Prostate gland (tissue), 2 donors: ENCODE data around the gene NOTCH2. TPM values are rescaled to one million over a fixed set of nuclear protein-coding genes. Genes with fewer than 3 reads are reported as not detected.
A peak's percentile ranks its signal among the peaks of the same experiment; 100 is the strongest.

ENCODE experiments used
- DNase-seq: peaks from one replicate; pipeline ENCODE4 v3.0.0-alpha.2; 2019; ENCODE audit warnings: low spot score
- H3K27ac ChIP-seq, 2 donors: fragments of 200-600 bp; sonication (generic); 2 replicates each; pipeline ENCODE4 v1.5.1; 2017 to 2019
- H3K27me3 ChIP-seq: fragments of 200-600 bp; sonication (generic); replicated peaks from 2 replicates; pipeline ENCODE4 v1.5.1; 2019; ENCODE audit not compliant: insufficient read depth
- H3K36me3 ChIP-seq, 2 donors: fragments of 200-600 bp; sonication (generic); 1 replicate in 1 of 2; 2 replicates in 1 of 2; pipeline versions ENCODE4 v1.5.1 to v1.8.1; 2017 to 2019
- H3K4me1 ChIP-seq: fragments of 200-600 bp; sonication (generic); replicated peaks from 2 replicates; pipeline ENCODE4 v1.5.1; 2019
- H3K4me3 ChIP-seq, 2 donors: fragments of 200-600 bp; sonication (generic); 2 replicates each; pipeline ENCODE4 v1.5.1; 2017 to 2019
- H3K9me3 ChIP-seq: fragments of 200-600 bp; sonication (generic); 2 replicates; pipeline ENCODE4 v1.5.1; 2017
- POLR2A ChIP-seq: fragments of 450-650 bp; IDR thresholded peaks from one replicate; pipeline ENCODE4 v1.6.1; 2016; ENCODE audit warnings: antibody characterized with exemption, mild to moderate bottlenecking
- POLR2AphosphoS5 ChIP-seq: sonication (generic); formaldehyde crosslinking; IDR thresholded peaks from one replicate; pipeline ENCODE4 v1.6.1; 2017; ENCODE audit warnings: antibody characterized with exemption
- WGBS: methylation state at CpG from one replicate; pipeline ENCODE4 v1.1.5; 2018; 5-methylcytosine and 5-hydroxymethylcytosine counted together
- intact Hi-C: fragments of 100-400 bp; cut with DNase I; formaldehyde crosslinking; loops from one replicate; pipeline ENCODE4 v1.14.2; 2022
- total RNA-seq, 2 donors: library from RNA; depleted of rRNA; stranded (reverse); fragments of >200 nt; gene quantifications; one replicate each; pipeline ENCODE4 v1.1.0, GENCODE V29; 2016
- TF ChIP-seq, protein P1 (sequence below), 4 experiments: fragments of 200-600 bp in 2 of 4; fragments of 450-650 bp in 2 of 4; sonication (generic) in 2 of 4; IDR thresholded peaks; 1 replicate in 3 of 4; 2 replicates in 1 of 4; pipeline ENCODE4 v1.5.1; 2016 to 2019; ENCODE audit warnings: antibody characterized with exemption in 4 of 4, mild to moderate bottlenecking in 2 of 4, moderate library complexity in 2 of 4

NOTCH2 gene
- total RNA-seq, 2 donors from 2014 or later: 77.7 to 231 TPM

GRCh38 chr1:119873135-119874015 lies 196.1 kb downstream of the NOTCH2 start:
- Histone ChIP-seq H3K36me3 (no peaks in the 10 kb centered on the region), H3K27ac (no peak overlapping the region), H3K9me3 (no peaks in the 10 kb centered on the region), H3K4me1 (peaks cover 10% of the 10 kb centered on the region), H3K27me3 (no peaks in the 10 kb centered on the region), H3K4me3 (no peak overlapping the region)
- WGBS: 40% methylated on average over 4 of the region's 4 CpGs
- TF ChIP-seq POLR2A (no peak), POLR2AphosphoS5 (no peak)
- TF ChIP-seq, protein P1, sequence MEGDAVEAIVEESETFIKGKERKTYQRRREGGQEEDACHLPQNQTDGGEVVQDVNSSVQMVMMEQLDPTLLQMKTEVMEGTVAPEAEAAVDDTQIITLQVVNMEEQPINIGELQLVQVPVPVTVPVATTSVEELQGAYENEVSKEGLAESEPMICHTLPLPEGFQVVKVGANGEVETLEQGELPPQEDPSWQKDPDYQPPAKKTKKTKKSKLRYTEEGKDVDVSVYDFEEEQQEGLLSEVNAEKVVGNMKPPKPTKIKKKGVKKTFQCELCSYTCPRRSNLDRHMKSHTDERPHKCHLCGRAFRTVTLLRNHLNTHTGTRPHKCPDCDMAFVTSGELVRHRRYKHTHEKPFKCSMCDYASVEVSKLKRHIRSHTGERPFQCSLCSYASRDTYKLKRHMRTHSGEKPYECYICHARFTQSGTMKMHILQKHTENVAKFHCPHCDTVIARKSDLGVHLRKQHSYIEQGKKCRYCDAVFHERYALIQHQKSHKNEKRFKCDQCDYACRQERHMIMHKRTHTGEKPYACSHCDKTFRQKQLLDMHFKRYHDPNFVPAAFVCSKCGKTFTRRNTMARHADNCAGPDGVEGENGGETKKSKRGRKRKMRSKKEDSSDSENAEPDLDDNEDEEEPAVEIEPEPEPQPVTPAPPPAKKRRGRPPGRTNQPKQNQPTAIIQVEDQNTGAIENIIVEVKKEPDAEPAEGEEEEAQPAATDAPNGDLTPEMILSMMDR (IDR thresholded peaks at IDR 0.05): no peak
- no peak for DNase-seq
- intact Hi-C loops: no loop called here

DNA sequence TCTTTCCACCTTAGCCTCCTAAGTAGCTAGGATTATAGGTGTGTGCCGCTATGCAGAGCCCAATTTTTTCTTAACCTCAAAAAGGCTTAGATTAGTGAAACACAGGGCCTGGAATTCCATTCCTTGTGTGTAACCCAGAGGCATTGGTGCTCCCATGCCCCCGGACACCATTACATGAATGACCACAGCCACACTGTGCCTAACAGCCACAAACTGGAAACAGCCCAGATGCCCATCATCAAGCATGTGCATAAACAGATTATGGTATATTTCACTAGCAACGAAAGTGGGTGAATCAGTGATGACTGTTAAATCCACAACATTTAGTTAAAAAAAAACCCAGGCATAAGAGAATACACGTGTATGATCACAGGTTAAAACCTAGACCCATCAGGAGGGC lies 197.6 kb downstream of the NOTCH2 start:
- no peaks in the 10 kb centered on the region for H3K36me3 ChIP-seq
- TF ChIP-seq, protein P1 (IDR thresholded peaks at IDR 0.05): no peak
- TF ChIP-seq POLR2AphosphoS5: no peak
- TF ChIP-seq POLR2A: no peak
- no peak overlapping the region for H3K4me3 ChIP-seq
- H3K27ac ChIP-seq: no peak overlapping the region
- no peaks in the 10 kb centered on the region for H3K9me3 ChIP-seq
- 91% methylated on average over 4 of the region's 4 CpGs for WGBS
- no peaks in the 10 kb centered on the region for H3K27me3 ChIP-seq
- DNase-seq: no peak
- intact Hi-C loops: no loop called here
- H3K4me1 ChIP-seq: peaks cover 10% of the 10 kb centered on the region

GRCh38 chr1:119870917-119871596 lies 198.4 kb downstream of the NOTCH2 start:
- no peak for TF ChIP-seq POLR2A
- TF ChIP-seq, protein P1 (IDR thresholded peaks at IDR 0.05): peak in 3 of 4 experiments; percentile 58 to 73 (median 66)
- Histone ChIP-seq H3K36me3 (no peaks in the 10 kb centered on the region), H3K9me3 (no peaks in the 10 kb centered on the region), H3K27me3 (no peaks in the 10 kb centered on the region), H3K4me1 (peaks cover 10% of the 10 kb centered on the region), H3K27ac (no peak overlapping the region), H3K4me3 (no peak overlapping the region)
- no peak for DNase-seq
- 60% methylated on average over 20 of the region's 20 CpGs for WGBS
- intact Hi-C loops: no loop called here

DNA sequence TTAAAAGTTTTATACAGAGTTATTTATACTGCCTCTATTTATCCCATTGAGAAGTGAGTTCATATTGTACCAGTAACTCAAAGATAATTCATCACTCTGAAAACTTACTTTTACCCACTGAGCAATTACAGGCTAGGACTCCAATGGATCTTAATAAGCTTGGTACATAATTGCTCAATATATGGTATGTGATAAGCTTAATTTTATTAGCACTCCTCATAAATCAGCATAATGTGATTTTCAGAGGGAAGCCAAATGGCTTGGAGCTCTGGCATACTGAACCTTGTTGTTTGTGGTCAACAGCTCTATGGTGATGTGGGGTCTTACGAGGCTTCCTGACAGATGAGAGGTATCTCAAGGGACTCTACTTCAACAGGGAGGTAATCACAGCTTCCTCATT lies 199.5 kb downstream of the NOTCH2 start:
- H3K9me3 ChIP-seq: no peaks in the 10 kb centered on the region
- no peak overlapping the region for H3K4me3 ChIP-seq
- no peak for DNase-seq
- peaks cover 10% of the 10 kb centered on the region for H3K4me1 ChIP-seq
- intact Hi-C loops: no loop called here
- peak overlapping the region; percentile 13 to 67 for H3K27ac ChIP-seq
- no peaks in the 10 kb centered on the region for H3K27me3 ChIP-seq
- TF ChIP-seq POLR2A (no peak), POLR2AphosphoS5 (no peak)
- TF ChIP-seq, protein P1 (IDR thresholded peaks at IDR 0.05): no peak
- WGBS: 39% methylated on average over 1 of the region's 1 CpG
- H3K36me3 ChIP-seq: no peaks in the 10 kb centered on the region
